ENCODE measurements around the gene RAP1B.

The RAP1B gene

GRCh38 chr12:68611806-68612160 is 1.1 kb downstream of the RAP1B start:
- no peak for DNase-seq

GRCh38 chr12:68612202-68612601 is 1.5 kb downstream of the RAP1B start:
- DNase-seq, result no peak

GRCh38 chr12:68612697-68613096 is 2.0 kb downstream of the RAP1B start:
- DNase-seq, result no peak

- DNase-seq, result no peak
Measured at GRCh38 chr12:68613209-68613904, 2.7 kb downstream of the RAP1B start.

- no peak for DNase-seq
Measured at GRCh38 chr12:68614105-68614679, 3.5 kb downstream of the RAP1B start.

GRCh38 chr12:68614769-68615168 is 4.1 kb downstream of the RAP1B start:
- no peak for DNase-seq

- no peak for DNase-seq
Measured at GRCh38 chr12:68617160-68617926, 6.6 kb downstream of the RAP1B start.

GRCh38 chr12:68619541-68619940 is 8.8 kb downstream of the RAP1B start:
- DNase-seq, result no peak

GRCh38 chr12:68620519-68621471 is 10.1 kb downstream of the RAP1B start:
- no peak for DNase-seq

GRCh38 chr12:68621472-68622081 is 10.9 kb downstream of the RAP1B start:
- no peak for DNase-seq

- DNase-seq, result no peak
Measured at GRCh38 chr12:68622250-68622649, 11.6 kb downstream of the RAP1B start.

- DNase-seq, result no peak
Measured at GRCh38 chr12:68623059-68623458, 12.4 kb downstream of the RAP1B start.

- no peak for DNase-seq
Measured at GRCh38 chr12:68623984-68624383, 13.3 kb downstream of the RAP1B start.

- no peak for DNase-seq
Measured at GRCh38 chr12:68624933-68625332, 14.2 kb downstream of the RAP1B start.

- no peak for DNase-seq
Measured at GRCh38 chr12:68627673-68628319, 17.1 kb downstream of the RAP1B start.

GRCh38 chr12:68628698-68629097 is 18.0 kb downstream of the RAP1B start:
- no peak for DNase-seq

GRCh38 chr12:68630050-68630449 is 19.4 kb downstream of the RAP1B start:
- no peak for DNase-seq

GRCh38 chr12:68630598-68630997 is 19.9 kb downstream of the RAP1B start:
- no peak for DNase-seq

- DNase-seq, result no peak
Measured at GRCh38 chr12:68631227-68631626, 20.5 kb downstream of the RAP1B start.

- DNase-seq, result no peak
Measured at GRCh38 chr12:68632486-68632885, 21.8 kb downstream of the RAP1B start.

All from hypothalamus (tissue), 51 donors.